HL-60/S4 treated with retinoic acid at 250 ng/mL for 4 days and 3 days (cell line): ENCODE data around the gene PFKFB4.

Source experiments
- in situ Hi-C: fragments of 300-500 bp; cut with MboI; formaldehyde crosslinking; loops from 2 replicates; pipeline ENCODE4 v1.7.0; 2022; ENCODE audit warnings: low sequenced_read_pairs

The PFKFB4 gene

DNA sequence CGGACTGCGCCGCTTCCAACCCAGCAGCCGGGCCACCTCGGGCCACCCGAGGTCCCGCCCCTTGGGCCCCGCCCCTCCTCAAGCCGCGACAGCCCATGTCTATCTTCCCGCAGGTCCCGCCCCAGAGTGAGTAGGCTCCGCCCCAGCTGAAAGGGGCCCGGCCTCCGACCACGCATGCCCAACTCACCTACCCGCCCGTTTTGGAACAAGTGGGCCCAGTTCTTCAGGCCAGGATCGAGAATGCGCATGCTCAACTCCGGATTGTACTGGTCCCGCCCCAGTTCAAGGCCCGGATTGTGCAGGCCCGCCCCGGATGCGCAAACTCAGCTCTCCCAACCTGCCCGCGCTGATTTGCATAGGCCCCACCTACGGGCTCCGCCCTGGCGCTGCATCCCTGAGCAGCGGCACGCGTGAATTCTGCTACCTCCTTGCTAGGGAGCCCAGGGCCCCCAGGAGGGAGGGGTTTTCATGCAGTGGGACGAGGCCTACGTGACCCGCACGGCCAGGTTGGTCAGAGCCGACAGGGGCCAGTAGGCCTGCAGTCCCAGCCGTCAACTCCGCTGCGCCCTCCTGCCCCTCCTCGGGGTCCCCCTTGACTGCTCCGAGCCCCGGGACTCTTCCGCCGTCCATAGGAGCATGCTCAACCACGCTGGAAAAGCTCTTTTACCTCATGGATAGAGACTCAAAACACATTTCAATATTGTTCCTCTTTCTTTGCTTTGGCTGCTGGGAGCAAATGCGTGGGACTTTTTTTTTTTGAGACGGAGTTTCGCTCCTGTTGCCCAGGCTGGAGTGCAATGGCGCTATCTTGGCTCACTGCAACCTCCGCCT lies at the start of gene PFKFB4:
PFKFB4 (minus strand) TSS at position 8 of the 831 bp plus-strand sequence. CDS start 26 bp downstream, outside the sequence.
- in situ Hi-C loops = no loop called here

- in situ Hi-C loops = no loop called here
Observed at GRCh38 chr3:48601622-48601994, 45.0 kb upstream of the PFKFB4 start.

DNA sequence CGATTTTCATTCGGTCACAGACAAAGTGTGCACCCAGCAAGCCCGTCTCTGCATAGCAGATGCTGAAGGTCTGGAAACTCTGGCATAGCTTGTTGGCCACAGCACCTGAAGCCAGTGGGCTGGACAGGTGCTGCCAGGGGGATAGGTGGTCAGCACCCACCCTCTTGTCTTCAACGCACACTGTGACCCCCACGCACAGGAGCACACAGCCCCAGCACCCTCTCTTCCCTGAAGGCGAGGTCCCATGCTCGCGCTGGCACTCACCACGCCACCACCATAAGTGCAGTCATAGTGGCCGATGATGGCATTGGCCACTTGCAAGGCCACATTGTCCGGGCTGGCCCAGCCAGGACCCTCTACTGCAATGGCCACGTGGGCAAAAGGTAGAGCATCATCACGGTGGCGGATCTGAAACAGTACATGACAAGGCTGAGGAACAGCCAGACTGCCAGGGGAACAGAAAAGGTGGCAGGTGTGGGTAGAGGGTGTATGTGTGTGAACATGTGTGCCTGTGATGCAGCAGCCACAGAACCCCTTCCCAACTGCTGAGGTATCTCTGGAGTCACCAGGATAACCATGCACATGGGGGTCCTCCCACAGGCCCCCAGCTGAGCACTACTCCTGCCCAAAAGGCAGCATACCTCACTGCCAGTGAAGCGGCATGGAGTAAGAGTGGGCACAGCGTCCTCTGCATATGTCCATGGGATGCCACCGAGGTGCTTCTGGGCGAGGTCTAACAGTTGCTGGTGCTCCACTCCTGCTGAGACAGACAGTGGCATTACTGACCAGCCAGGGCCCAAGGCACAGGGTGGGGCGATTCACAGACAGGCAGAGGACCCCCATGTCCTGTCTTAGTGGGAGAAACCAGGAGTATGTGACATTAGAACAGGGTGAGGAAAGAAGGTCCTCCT lies 44.4 kb upstream of the PFKFB4 start:
- in situ Hi-C loops = no loop called here

DNA sequence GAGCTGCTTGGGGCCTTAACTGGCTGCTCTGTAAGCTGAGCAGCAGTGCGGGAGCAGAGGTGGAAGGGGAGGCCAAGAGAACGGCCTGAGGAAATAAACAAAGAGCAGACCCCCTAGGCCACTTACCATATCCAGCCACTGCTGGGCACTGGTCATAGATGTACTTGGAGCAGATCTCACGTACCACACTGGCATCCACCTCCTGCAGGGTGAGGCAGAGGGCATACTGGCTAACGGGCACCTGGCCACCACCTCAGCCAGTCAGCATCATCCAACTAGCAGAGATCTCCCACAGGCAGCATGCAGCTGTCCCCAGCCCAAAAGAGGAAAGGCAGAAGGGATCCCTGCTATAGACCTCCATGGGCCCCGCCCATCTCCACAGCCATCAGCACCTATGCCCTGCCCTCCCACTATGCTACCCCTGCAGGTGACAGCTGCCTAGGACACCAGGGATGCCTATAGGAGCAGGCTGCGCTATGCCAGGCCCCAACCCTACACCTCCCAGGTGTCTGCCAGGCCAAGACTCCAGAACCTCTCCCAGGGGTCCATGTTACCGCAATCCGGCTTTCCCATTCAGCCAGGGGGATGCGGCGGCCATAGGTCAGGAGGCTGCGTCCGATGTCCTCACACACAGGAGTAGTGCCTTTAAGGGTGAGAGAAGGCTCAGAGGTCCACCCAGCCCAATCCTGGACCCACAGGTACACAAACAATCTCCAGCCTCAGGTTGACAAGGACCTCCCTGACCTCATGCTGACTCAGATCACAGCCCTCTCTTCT lies 43.1 kb upstream of the PFKFB4 start:
- in situ Hi-C loops = no loop called here

DNA sequence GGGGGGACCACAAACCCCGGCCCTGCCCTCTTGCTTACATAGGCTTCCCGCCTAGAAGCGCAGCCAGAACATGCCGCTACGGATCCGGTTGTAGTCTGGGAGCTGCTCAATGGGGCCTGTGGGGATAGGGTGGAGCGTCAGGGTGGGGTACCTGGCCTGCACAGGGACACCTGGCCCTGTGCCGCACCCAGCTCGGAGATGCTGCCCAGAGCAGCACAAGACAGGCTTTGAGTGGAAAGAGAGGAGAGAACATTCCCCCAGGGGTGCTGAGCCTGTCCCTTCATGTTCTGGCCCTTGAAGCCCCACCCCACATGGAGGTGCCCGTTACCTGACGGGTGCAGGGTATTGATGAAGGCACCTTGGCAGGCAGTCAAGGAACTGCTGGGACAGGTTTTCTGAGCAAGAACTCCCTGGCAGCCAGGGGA lies 42.5 kb upstream of the PFKFB4 start:
- in situ Hi-C loops = no loop called here

DNA sequence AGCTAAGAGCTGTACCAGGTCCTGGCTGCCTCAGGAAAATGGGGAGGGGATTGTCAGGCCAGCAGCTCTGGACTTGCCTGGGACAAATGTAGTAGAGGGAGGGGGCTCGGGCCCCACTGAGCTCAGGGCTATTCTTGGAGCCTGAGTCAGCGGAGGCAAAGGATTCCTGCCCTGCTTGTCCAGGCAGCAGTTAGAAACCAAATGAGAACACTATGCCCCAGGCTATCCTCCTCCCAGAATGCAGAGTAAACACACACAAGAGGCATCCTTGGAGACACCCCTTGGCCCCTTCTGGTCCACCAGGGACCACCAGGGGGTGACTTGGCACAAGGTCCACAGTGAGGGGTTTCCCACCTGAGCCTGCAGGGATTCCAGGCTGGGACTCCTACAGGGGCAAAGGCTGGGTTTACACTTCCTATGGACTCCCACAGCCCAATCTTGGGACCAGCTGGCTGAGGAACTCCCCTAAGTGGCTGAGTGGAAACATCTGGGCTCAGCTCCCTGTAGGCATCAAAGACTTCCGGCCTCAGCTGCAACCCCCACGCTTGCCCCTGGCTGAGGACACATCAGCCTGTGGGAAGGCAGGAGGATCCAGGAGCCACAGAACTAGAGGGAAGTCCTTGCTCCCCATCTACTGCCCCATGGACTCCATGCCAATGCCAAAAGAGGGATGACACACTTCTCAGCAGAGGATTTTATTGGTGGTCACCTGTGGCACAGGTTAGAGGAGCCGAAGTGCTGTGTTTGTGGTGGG lies 41.9 kb upstream of the PFKFB4 start:
- in situ Hi-C loops = no loop called here

DNA sequence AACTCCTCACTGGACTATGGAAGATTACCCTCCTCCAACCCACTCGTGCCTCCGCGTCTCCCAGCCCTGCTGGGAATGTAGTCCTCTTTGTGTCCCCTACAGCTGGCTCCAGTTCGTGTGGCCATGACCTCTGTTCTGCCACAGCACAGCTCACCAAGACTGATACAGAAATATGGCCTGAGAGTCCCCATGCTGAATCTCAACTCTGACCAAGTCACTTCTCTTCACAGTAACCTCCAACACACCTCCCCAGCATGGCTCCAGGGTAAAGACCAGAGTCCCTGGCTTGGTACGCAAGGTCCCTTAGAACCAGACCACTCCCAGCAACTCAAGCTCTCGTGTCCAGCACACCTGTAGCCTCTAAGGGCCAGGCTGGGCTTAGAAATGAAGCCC lies 40.8 kb upstream of the PFKFB4 start:
- in situ Hi-C loops = no loop called here

DNA sequence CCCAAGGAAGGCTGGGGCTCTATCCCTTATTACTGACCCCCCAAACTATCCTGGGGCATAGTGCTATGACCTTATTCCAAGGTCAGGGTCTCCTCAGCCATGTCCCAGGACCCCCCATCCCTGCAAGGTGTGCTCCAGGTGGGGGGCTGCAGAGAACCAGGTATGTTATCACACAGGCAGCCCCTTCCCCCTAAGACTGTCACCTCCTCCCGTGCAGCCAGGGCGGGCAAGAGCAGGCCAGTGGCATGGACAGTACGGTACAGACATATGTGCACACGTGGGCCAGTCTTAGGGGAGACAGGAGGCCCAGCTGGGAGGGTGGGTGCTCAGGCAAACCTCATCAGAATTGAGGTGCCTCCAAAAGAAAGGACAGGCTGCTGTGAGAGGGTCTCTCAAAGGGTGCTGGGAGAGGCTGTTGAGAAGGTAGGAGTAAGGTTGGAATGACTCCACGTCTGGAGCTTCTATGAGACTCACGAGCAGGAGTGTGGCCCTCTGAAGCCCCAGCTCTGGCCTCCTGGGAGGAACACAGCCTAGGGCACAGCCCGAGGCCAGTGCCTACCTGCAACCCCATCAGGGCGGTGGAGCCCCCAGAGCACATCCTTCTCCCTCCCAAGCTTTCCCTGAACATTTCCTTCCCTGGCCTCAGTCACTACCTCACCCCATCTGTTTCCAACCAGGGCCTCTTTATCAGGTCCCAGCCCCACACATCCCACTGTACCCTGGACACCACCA lies 40.2 kb upstream of the PFKFB4 start:
- in situ Hi-C loops = no loop called here

GRCh38 chr3:48596157-48596556 lies 39.6 kb upstream of the PFKFB4 start:
- in situ Hi-C loops = no loop called here

- in situ Hi-C loops = no loop called here
Observed at GRCh38 chr3:48595526-48596121, 39.0 kb upstream of the PFKFB4 start.

- in situ Hi-C loops = no loop called here
Observed at GRCh38 chr3:48595075-48595525, 38.5 kb upstream of the PFKFB4 start, which contains the start of gene COL7A1. TSS of gene COL7A1 (minus strand) at chr3:48595329. CDS start at chr3:48595159, 170 bp downstream.

DNA sequence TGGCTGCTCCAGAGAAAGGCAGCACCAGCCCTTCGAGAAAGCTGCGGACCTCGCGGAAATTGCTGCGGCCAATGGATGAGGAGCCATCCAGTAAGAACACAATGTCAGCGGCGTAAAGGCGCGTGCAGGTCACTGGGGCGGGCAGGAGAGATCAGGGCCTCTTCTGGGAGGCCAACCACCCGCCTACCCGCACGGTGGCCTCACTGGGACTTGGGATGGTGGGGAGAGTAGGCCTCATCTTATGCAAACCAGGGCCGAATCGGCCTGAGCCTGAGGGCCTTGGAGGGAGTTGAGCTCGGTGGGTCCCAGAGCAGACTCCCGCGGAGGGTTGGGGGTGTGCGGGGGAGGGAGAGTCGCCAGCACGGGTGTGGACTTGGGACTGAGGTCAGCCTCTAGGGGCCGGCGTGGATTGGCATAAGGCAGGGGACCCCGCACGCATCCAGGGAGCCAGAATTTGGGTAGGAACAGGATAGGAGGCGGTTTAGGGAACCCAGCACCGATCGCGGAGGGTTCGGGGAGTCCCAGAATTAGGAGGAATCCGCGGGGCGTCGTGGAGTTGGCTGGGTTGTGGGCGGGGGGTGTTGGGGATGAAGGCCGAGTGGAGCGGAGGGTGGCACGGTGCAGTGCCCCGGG lies 37.9 kb upstream of the PFKFB4 start:
- in situ Hi-C loops = no loop called here

DNA sequence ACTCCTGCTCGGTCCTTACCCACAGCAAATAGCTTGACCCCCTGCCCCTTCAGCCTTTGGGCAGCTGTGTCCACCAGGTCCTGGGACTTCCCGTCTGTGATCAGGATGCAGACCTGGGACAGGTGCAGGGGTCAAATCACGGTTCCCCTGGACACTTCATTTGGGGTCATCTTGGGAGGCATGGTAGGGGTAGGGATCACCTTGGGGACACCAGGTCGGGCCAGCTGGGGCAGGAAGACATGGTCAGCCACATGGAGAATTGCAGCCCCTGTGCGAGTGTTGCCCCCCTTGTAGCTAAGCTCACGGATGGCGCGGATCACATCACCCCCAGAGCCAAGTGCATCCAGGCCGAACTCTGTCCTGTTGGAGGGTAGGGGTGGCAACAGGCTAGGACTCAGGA lies 36.7 kb upstream of the PFKFB4 start:
- in situ Hi-C loops = no loop called here

- in situ Hi-C loops = no loop called here
Observed at GRCh38 chr3:48592519-48593087, 36.0 kb upstream of the PFKFB4 start.

DNA sequence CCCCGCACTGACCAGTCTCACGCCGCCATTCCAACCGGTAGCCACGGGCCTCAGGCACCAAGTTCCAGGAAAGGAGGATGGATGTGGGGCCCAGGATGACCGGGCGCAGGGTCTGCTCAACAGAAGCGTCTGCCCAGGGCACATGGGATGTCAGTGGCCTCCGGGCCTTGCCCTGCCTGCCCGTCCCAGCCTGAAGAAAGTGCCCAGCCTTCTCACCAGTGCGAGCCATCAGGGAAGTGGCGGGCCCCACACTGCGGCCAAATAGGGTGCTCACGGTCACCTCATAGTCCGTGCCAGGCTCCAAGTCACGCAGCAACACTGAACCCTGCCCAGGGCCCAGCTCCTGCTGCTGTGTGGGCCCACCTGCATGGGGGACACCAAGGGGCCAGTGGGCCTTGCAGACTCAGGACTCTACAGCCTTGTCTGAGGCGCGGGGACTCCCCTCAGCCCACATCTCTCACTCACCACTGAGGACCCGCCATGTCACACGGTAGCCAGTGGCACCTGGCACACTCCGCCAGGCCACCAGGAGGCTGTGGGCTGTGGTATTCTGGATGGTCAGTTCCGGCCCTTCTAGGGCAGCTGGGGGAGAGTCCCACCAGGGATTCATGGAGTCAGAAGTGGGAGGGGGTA lies 35.4 kb upstream of the PFKFB4 start:
- in situ Hi-C loops = no loop called here

GRCh38 chr3:48591436-48591835 lies 34.8 kb upstream of the PFKFB4 start:
- in situ Hi-C loops = no loop called here

DNA sequence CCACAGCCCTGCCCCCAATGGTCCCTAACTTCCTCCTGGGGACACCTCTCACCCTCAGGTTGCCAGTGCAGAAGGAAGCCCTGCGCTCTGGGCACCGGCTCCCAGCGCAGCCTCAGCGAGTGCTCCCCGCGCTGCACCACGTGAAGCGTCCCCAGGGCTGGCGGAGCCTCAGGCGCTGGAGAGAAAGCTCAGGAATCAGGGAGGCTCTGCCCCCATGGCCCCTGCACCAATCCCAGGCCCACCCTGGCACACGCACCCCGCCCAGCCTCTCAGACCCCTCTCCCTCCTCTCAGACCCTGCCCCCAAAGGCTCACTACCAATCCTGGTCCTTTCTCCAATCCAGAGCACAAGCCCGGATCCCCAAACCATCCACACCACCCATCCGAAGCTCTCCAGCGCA lies 31.6 kb upstream of the PFKFB4 start:
- in situ Hi-C loops = no loop called here

DNA sequence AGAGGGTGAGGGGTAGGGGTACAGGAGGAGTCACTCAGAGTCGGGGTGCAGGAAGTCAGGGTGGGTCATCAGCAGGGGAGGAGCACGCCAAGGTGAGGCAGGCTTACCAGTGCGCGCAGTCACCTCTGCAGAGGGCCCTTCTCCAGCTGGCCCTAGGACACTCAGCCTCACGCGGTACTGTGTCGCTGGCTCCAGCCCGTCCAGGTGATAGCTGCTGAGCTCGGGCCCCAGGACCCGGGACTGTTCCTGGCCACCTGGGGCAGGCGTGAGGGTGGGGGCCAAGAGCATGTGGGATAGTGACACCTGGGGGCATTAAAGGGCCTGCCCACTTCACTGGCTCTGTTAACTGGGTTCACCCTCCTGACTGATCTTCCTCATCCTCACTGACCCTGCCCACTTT lies 31.1 kb upstream of the PFKFB4 start:
- in situ Hi-C loops = no loop called here
